ENCODE measurements around the gene NRF1.
"Not testable (repeated sequence)": the region's sequence is repeated elsewhere in the genome, so short reads cannot be mapped to it uniquely, and the experiment has no call there.

The NRF1 gene

DNA sequence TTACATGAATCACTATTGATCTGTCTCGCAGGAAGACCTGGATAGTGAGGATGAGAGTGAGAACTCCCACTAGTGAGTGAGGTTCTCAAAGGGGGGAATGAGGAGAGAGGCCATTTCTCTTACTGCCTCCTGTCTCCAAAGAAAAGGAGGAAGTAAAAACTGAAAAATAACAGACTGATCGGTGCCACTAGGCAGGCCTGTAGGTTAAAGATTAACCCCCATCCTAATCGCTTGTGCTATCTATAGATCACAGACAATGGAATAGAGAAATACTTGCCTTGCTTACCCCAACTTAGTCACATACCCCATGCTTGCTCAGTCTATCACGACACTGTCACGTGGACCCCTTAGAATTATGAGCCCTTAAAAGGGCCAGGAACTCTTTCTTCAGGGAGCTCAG, 25.3 kb upstream of the NRF1 start:
- H3K9ac ChIP-seq (ENCODE audit: low read length); H3K27me3 ChIP-seq (ENCODE audit: control insufficient read depth, insufficient read depth, low read length); H3K9me3 ChIP-seq (ENCODE audit: control insufficient read depth, low read length); H3K4me1 ChIP-seq (ENCODE audit: control insufficient read depth, insufficient read depth, low read length); H3K4me3 ChIP-seq (ENCODE audit: low read length); H3K36me3 ChIP-seq (ENCODE audit: control insufficient read depth, insufficient read depth, low read length): not testable (repeated sequence)

DNA sequence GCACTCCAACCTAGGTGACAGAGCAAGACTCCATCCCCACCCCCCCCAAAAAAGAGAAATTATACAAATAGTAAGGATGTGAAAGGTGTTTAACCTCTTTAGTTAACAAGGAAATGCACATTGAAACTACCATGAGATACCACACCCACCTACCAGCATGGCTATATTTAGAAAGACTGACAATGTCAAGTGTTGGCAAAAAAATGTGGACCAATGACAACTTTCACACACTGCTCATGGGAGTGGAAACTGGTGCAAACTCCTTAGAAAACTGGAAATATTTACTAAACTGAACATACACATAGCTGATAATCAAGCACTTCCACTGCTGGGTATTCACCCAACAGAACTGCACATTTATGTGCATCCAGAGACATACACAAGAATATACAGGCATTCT, 23.3 kb upstream of the NRF1 start:
- H3K4me1 ChIP-seq (ENCODE audit: control insufficient read depth, insufficient read depth, low read length): no peaks in the 10 kb centered on the region
- H3K9ac ChIP-seq (ENCODE audit: low read length): no peak overlapping the region
- H3K4me3 ChIP-seq (ENCODE audit: low read length): no peak overlapping the region

DNA sequence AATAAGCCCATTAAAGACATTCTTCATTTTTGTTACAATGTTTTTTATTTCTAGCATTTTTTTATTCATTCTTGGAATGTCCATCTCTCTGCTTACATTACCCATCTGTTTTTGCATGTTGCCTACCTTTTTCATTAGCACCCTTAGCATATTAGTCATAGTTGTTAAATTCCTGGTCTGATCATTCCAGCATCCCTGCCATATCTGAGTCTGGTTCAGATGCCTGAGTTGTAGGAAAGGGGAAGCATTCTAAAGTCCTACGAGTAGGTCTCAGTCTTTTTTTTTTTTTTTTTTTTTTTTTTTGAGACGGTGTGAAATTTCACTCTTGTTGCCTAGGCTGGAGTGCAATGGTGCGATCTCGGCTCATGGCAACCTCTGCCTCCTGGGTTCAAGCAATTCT, 19.7 kb upstream of the NRF1 start:
- no peaks in the 10 kb centered on the region for H3K27me3 ChIP-seq (ENCODE audit: control insufficient read depth, insufficient read depth, low read length)
- H3K9me3 ChIP-seq (ENCODE audit: control insufficient read depth, low read length): peaks cover 5% of the 10 kb centered on the region
- no peak overlapping the region for H3K4me3 ChIP-seq (ENCODE audit: low read length)
- no peak overlapping the region for H3K9ac ChIP-seq (ENCODE audit: low read length)
- H3K36me3 ChIP-seq (ENCODE audit: control insufficient read depth, insufficient read depth, low read length): no peaks in the 10 kb centered on the region
- no peaks in the 10 kb centered on the region for H3K4me1 ChIP-seq (ENCODE audit: control insufficient read depth, insufficient read depth, low read length)

More for the DNA sequence above, 23.3 kb upstream of the NRF1 start:
- H3K36me3 ChIP-seq (ENCODE audit: control insufficient read depth, insufficient read depth, low read length): no peaks in the 10 kb centered on the region
- no peaks in the 10 kb centered on the region for H3K27me3 ChIP-seq (ENCODE audit: control insufficient read depth, insufficient read depth, low read length)
- peaks cover 9% of the 10 kb centered on the region for H3K9me3 ChIP-seq (ENCODE audit: control insufficient read depth, low read length)

DNA sequence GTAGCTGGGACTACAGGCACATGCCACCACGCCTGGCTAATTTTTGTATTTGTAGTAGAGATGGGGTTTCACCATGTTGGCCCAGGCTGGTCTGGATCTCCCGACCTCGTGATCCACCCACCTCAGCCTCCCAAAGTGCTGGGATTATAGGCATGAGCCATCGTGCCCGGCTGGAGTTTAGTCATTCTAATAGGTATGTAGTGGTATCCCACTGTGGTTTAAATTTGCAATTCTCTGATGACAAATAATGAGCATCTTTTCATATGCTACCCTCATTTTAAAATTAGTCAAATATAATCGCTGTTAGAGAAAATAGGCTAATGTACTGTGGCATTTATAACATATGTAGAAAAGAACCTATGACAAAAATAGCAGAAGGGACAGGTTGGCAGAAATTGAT, 15.1 kb upstream of the NRF1 start:
- H3K9ac ChIP-seq (ENCODE audit: low read length); H3K27me3 ChIP-seq (ENCODE audit: control insufficient read depth, insufficient read depth, low read length); H3K9me3 ChIP-seq (ENCODE audit: control insufficient read depth, low read length); H3K36me3 ChIP-seq (ENCODE audit: control insufficient read depth, insufficient read depth, low read length); H3K4me3 ChIP-seq (ENCODE audit: low read length); H3K4me1 ChIP-seq (ENCODE audit: control insufficient read depth, insufficient read depth, low read length): not testable (repeated sequence)

DNA sequence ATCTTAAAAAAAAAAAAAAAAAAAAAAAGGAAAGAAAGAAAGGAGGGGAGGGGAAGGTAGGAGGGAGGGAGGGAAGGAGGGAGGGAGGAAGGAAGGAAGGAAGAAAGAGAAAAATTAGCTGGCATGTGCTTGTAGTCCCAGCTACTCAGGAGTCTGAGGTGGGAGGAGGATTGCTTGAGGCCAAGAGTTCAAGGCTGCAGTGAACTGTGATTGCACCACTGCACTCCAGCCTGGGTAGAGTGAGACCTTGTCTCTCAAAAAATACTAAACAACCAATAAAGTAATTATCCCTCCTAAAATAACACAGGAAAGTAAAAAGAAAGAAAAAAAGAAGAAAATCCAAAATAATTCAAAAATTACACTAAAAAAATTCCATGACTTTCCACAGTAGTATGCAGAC, 13.8 kb upstream of the NRF1 start:
- Histone ChIP-seq H3K9me3 (ENCODE audit: control insufficient read depth, low read length) (no peaks in the 10 kb centered on the region), H3K4me3 (ENCODE audit: low read length) (no peak overlapping the region), H3K4me1 (ENCODE audit: control insufficient read depth, insufficient read depth, low read length) (no peaks in the 10 kb centered on the region), H3K36me3 (ENCODE audit: control insufficient read depth, insufficient read depth, low read length) (no peaks in the 10 kb centered on the region), H3K27me3 (ENCODE audit: control insufficient read depth, insufficient read depth, low read length) (no peaks in the 10 kb centered on the region), H3K9ac (ENCODE audit: low read length) (no peak overlapping the region)

DNA sequence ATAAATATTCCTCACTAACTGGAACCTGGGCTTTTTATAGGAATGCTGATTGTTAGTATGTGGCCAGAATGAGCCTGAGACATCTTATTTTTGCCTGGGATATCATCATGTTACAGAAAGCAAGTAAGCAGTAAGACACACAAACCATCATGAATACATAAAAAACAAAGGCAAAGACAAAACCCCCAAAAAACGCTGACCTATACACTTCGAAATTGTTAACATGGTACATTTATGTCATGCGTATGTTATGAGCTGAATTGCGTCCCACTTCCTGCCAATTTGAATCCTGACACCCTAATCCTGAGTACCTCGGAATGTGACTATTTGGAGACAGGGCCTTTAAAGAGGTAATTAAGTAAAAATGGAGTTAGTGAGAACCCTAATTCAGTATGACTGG, 12.3 kb upstream of the NRF1 start:
- Histone ChIP-seq H3K27me3 (ENCODE audit: control insufficient read depth, insufficient read depth, low read length) (no peaks in the 10 kb centered on the region), H3K36me3 (ENCODE audit: control insufficient read depth, insufficient read depth, low read length) (no peaks in the 10 kb centered on the region), H3K4me1 (ENCODE audit: control insufficient read depth, insufficient read depth, low read length) (no peaks in the 10 kb centered on the region), H3K9ac (ENCODE audit: low read length) (no peak overlapping the region), H3K9me3 (ENCODE audit: control insufficient read depth, low read length) (no peaks in the 10 kb centered on the region), H3K4me3 (ENCODE audit: low read length) (no peak overlapping the region)

DNA sequence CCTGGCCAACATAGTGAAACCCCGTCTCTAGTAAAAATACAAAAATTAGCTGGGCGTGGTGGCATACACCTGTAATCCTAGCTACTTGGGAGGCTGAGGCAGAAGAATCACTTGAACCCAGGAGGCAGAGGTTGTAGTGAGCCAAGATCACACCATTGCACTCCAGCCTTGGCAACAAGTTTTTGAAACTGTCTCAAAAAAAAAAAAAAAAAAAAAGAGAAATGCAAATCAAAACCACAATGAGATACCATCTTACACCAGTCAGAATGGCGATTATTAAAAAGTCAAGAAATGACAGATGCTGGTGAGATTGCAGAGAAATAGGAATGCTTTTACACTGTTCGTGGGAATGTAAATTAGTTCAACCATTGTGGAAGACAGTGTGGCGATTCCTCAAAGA, 7.9 kb upstream of the NRF1 start:
- not testable (repeated sequence) for H3K9me3 ChIP-seq (ENCODE audit: control insufficient read depth, low read length); H3K36me3 ChIP-seq (ENCODE audit: control insufficient read depth, insufficient read depth, low read length); H3K4me3 ChIP-seq (ENCODE audit: low read length); H3K9ac ChIP-seq (ENCODE audit: low read length); H3K4me1 ChIP-seq (ENCODE audit: control insufficient read depth, insufficient read depth, low read length); H3K27me3 ChIP-seq (ENCODE audit: control insufficient read depth, insufficient read depth, low read length)

DNA sequence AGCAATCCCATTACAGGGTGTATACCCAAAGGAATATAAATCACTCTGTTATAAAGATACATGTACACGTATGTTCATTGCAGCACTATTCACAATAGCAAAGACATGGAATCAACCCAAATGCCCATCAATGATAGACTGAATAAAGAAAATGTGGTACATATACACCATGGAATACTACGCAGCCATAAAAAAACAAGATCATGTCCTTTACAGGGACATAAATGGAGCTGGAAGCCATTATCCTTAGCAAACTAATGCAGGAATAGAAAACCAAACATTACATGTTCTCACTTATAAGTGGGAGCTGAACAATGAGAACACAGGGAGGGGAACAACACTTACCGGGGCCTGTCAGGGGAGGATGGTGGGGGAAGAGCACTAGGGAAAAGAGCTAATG, 7.5 kb upstream of the NRF1 start:
- H3K9me3 ChIP-seq (ENCODE audit: control insufficient read depth, low read length); H3K36me3 ChIP-seq (ENCODE audit: control insufficient read depth, insufficient read depth, low read length); H3K4me1 ChIP-seq (ENCODE audit: control insufficient read depth, insufficient read depth, low read length); H3K4me3 ChIP-seq (ENCODE audit: low read length); H3K27me3 ChIP-seq (ENCODE audit: control insufficient read depth, insufficient read depth, low read length); H3K9ac ChIP-seq (ENCODE audit: low read length): not testable (repeated sequence)

DNA sequence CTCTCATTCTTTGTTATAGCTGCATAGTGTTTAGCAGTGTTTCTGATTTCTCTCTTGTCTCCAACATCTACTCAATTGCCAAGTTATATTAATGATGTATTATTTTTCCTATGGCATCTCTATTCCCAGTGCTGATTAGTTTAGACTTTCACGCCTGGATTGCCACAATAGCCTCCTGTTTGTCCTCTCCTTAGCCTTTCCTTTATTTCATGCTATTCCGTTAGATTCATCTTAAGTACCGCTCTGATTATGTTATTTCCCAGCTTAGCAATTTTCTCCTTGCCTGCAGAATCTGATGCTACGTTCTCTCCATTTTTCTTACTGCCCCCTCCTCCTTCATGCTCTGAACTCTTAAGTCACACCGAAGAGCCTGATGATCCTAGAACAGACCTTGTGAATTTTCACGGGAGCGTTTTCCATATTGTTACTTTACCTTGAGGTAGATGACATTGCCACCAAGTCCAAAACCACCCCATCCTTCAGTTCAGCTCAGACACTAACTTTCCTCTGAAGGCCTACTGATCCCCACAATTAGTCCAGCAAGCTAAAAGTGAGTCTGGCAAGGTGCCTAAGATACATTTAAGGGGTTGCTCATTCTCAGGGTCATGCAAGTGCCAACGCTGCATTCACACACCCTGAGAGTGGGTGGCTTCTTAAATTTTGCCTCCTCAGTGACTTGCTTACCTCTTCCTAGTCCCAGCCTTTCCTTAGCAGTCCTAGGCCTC, 6.6 kb upstream of the NRF1 start:
- no peak overlapping the region for H3K4me3 ChIP-seq (ENCODE audit: low read length)
- no peaks in the 10 kb centered on the region for H3K36me3 ChIP-seq (ENCODE audit: control insufficient read depth, insufficient read depth, low read length)
- no peaks in the 10 kb centered on the region for H3K27me3 ChIP-seq (ENCODE audit: control insufficient read depth, insufficient read depth, low read length)
- no peaks in the 10 kb centered on the region for H3K4me1 ChIP-seq (ENCODE audit: control insufficient read depth, insufficient read depth, low read length)
- no peak overlapping the region for H3K9ac ChIP-seq (ENCODE audit: low read length)
- H3K9me3 ChIP-seq (ENCODE audit: control insufficient read depth, low read length): no peaks in the 10 kb centered on the region

DNA sequence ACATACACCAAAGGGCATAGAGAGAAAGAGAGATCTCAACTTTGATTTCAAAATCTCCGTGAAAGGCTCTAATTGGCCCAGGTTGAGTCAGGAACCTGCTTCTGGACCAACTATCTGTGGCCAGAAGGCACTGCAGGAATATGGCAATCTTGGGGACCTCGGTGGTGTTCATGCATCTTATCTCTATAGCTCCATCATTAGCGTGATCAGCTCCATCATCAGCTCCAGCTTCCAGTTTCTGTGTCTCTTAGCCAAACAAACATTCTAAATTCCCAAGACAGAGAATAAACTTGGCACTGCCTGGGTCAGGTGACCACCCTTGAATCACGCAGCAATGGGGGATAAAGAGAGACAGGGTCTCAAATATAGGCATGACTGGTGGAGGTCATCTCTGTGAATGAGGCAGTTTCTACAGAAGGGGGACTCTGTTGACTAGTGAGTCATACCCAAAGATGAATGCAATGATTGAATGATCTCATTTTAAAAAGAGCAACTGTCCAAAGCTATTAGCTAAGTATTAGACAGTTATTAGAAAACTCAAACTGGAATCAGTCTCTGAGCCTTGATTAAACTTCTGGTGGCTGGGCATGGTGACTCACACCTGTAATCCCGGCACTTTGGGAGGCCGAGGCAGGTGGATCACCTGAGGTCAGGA, 5.4 kb upstream of the NRF1 start:
- H3K9me3 ChIP-seq (ENCODE audit: control insufficient read depth, low read length): no peaks in the 10 kb centered on the region
- no peak overlapping the region for H3K4me3 ChIP-seq (ENCODE audit: low read length)
- no peak overlapping the region for H3K9ac ChIP-seq (ENCODE audit: low read length)
- H3K27me3 ChIP-seq (ENCODE audit: control insufficient read depth, insufficient read depth, low read length): no peaks in the 10 kb centered on the region
- no peaks in the 10 kb centered on the region for H3K36me3 ChIP-seq (ENCODE audit: control insufficient read depth, insufficient read depth, low read length)
- no peaks in the 10 kb centered on the region for H3K4me1 ChIP-seq (ENCODE audit: control insufficient read depth, insufficient read depth, low read length)

DNA sequence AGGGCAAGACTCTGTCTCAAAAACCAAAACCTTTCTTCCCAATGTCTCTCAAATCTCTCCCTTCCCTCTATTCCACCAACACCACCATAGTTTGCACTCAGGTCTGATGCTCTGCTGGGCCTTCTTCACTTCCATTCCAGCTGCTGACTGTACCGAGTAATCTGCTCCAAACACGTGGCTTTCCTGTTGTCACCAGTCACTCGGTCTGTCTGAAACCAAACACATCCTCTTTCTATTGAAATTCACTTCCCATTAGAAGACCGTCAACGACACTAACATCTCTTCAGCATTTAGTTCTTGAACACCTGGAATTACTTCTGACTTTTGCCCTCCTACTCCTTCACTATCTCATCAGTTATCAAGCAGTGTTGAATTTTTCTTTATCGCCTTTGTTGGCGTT, 4.7 kb upstream of the NRF1 start:
- no peaks in the 10 kb centered on the region for H3K9me3 ChIP-seq (ENCODE audit: control insufficient read depth, low read length)
- no peaks in the 10 kb centered on the region for H3K27me3 ChIP-seq (ENCODE audit: control insufficient read depth, insufficient read depth, low read length)
- no peaks in the 10 kb centered on the region for H3K4me1 ChIP-seq (ENCODE audit: control insufficient read depth, insufficient read depth, low read length)
- no peak overlapping the region for H3K9ac ChIP-seq (ENCODE audit: low read length)
- H3K4me3 ChIP-seq (ENCODE audit: low read length): no peak overlapping the region
- H3K36me3 ChIP-seq (ENCODE audit: control insufficient read depth, insufficient read depth, low read length): no peaks in the 10 kb centered on the region

DNA sequence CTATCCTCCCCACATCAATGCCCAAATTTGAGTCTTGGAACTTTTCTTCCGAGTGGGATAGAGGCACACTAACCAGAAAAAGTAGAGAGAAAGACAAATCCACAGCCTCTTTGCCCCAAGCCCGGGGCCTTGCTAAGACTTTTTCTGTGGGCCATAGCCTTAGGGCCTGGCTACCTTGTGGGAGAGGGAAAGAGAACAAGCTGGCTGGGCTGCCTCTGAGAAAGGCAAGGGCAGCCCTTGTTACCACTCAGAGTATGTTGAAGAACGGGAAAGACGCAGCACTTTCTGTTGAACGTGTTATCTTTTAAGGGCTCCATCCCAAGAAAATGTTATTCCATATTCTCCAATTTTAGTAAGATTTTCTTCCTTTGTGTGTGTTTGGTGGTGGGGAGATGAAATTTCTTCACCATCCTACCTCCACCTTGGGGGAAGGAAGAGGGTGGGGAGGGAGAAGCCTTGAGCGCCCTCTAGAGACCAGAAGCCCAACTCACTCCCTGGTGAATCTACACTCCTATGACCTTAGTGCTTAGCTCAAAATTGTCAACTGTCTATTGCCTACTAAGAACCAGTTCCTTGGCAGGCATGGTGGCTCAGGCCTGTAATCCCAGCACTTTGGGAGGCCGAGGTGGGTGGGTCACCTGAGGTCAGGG, 3.9 kb upstream of the NRF1 start:
- Histone ChIP-seq H3K9ac (ENCODE audit: low read length) (no peak overlapping the region), H3K27me3 (ENCODE audit: control insufficient read depth, insufficient read depth, low read length) (no peaks in the 10 kb centered on the region), H3K9me3 (ENCODE audit: control insufficient read depth, low read length) (no peaks in the 10 kb centered on the region), H3K4me3 (ENCODE audit: low read length) (no peak overlapping the region), H3K4me1 (ENCODE audit: control insufficient read depth, insufficient read depth, low read length) (no peaks in the 10 kb centered on the region), H3K36me3 (ENCODE audit: control insufficient read depth, insufficient read depth, low read length) (no peaks in the 10 kb centered on the region)

Data from mucosa of stomach (tissue), 1 donor.